Esophagus mucosa (tissue), 1 donor: Measurements from ENCODE around the gene MXD3. TPM values are rescaled to one million over a fixed set of nuclear protein-coding genes. Genes with fewer than 3 reads are reported as not detected.

ENCODE experiments used
- ATAC-seq: fragments of 200-7000 bp; cut with Tn5 transposase; one replicate; pipeline ENCODE4 v1.9.1; 2020
- total RNA-seq: library from RNA; stranded (reverse); gene quantifications from one replicate; pipeline ENCODE4 v1.2.4, GENCODE V29; 2023
- donor health status: DM: yes; HTN: yes; CAD: no.

Gene MXD3
- total RNA-seq, 1 donor from 2014 or later, result 7.8 TPM

DNA sequence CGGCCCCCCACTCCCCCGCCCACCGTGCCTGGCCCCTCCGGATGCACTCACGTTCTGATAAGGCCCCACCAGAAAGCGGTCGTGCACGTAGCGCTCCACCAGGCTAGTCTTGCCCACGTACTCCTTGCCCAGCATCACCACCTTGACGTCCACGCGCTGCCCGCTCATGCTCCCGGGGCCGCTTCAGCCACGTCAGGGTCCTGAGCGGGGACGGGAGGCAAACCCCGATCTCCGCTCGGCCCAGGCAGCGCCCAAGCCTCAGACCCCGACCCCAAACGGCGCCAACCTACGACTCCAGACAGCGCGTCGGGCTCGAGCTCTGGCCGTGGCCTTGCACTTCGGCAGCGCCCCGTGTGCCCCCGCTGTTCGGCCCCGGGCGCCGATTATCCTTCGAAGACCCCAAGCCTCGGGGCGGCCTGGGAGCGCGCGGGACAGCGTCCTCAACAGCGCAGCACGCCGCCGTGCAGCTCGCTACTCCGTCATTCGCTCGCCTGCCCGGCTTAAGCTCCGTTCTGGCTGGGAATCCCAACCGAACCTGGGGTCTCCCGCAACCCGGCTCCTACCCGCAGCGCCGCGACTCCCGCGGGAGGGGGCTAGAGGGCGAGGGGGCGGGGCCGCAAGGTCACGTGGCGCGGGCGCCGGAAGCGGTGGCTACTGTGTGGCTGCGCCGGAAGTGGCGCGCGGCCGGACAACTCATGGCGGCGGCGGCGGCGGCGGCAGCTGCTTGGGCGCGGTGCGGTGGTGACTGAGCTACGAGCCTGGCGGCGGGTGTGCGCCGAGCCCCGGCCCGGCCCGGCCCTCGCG lies 8.4 kb downstream of the MXD3 start, which contains the start of the genes PRELID1 and RAB24:
Gene PRELID1 (plus strand): TSS at position 679 of the 804 bp plus-strand sequence. CDS start 187 bp downstream, outside the sequence.
Gene RAB24 (minus strand): TSS at position 599 of the 804 bp plus-strand sequence. CDS start 431 bp downstream, at position 168.
- peak; percentile 51 for ATAC-seq

DNA sequence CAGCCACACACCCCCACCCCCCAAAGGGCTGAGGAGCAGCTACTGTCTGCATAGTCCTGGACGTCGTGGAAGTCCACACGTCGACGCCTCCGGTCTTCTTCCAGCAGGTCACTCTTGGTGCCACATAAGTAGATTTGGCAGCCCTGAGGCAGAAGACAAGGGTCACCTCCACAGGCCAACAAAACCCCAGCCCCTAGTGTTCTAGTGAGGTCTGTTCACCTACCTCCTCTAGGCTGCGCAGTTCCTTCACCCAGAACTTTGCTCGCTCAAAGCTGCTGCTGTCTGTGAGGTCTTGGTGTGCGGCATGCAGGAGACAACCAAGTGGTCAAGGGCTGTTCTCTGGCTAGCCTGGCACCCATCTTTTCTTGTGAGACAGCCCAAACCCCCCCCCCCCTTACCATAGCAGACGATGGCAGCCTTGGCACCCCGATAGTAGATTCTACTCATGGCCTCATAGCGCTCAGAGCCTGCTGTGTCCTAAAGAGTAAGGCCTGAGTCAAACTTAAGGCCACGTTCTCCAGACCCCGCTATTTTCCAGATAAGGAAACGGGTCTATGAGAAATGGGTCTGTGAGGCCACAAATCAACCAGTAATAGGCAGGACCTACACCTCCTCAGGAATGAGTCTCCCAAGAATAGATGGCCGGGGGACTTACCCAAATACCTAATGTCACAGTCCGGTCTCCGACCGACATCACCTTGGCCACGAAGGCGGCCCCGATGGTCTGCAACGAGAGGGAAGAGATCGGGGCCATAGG lies 9.2 kb downstream of the MXD3 start:
- no peak for ATAC-seq

DNA sequence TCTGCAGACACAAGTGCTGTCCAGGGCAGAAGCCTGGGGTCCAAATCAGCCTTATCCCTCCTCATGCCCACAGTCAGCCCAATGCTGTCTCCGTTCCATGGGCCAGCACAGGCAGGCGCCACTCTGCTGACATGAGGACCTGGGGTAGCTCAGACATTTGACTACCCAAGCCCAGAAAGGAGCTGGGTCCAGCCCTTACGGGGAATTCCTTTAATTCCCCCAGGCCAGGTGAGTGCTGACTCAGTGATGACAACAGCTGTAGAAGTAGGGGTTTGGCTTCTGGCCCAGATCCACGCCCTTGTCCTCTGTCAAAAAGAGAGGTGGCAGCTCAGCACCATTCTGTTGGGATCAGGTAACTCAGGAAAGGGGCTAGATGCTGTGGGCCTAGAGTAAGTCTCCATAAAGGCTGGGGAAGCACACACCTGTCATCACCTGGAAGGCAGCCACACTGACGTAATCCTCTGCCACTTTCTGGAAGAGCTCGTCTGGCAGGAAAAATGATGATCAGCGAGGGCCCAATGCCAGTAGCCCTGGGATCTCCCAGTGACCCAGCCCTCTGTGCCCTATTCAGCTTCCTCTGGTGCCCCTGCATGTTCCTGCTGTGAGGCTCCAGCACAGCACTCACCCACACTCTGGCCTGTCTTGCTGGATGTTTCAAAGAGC lies 10.1 kb downstream of the MXD3 start:
- peak; percentile 75 for ATAC-seq

DNA sequence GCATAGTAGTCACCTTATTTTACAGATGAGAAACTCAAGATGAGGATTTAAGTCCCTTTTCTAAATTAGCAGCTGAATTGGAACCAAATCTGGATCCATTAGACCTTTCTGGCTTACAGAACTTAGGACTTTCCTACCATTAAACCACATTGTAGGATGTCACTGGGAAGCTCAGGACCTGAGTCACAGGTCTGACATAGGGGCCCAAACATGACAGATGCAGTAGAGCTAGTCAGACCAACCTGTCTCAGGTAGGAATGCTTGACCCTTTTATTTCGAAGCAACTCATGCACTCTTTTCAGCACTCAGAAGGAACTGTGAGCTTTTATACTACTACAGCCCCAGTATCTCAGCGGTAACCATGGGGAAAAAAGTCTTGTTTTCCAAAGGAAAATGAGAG lies 10.7 kb downstream of the MXD3 start:
- peak; percentile 24 for ATAC-seq

DNA sequence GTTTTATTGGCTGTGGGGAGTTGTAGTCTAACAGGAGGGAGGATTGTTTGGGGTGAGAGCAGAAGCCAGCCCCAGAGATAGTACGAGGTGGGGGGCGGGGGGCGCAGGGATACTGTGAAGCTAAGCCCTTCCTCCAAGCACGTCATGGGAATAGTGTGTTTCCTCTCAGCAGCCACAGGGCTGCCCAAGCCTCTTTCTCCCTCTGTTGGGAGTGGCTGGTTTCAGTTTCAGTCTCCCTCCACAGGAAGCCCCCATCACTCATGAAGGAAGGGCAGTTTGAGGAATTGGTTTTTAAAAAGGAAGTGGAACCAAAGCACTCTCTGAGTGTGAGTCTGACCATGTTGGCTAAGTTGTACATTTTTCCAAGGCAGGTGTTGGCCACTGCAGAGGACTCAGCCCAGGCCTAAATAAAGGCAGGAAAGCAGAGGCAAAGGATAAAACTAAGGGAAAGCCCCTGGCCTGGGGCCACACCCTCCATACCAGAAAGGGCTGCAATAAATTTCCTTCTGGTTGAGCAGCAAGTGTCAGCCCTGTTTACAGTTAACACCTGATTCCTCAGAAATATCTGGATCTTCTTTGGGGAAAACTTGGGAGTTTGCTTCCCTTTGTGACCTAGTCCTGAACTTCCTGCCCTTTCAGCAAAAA lies 11.3 kb downstream of the MXD3 start:
- peak; percentile 13 for ATAC-seq

DNA sequence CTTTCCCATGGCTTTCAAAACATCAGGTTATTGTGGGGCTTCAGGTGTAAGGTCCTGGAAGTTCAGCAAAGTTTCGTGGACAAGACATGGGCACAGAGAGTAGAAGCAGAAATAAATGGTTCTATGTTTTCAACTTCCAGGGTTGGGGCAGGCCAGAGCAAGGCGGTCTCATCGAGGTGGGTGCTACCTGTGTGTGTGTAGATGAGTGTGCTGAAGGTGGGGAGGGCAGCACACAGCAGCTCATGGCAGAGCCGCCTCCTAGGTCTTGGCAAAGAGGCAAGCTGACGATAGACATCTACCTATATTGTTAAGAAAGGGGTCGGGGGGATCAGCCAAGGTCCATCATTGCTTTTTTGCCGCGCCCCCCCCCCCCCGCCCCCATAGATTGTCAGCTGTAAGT lies 12.0 kb downstream of the MXD3 start:
- ATAC-seq, result no peak

DNA sequence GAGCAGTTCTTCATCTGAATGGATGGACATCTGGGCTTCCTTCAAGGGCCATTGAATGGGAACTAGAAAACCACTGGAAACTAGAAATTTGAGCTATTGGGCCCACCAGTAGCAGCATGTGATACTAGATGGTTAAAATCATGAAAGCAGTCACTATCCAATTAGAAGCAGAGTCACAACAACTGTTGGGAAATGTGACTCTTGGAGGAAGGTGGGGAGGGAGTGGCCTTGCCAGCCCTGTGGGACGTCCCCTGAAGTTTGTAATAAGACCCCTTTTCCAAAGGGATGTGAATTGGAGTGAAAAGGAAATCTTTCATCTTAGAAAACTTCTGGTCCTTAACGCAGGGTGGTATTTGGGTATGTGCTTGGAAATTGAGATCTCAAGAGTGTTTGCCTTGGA lies 13.8 kb downstream of the MXD3 start:
- ATAC-seq, result no peak

DNA sequence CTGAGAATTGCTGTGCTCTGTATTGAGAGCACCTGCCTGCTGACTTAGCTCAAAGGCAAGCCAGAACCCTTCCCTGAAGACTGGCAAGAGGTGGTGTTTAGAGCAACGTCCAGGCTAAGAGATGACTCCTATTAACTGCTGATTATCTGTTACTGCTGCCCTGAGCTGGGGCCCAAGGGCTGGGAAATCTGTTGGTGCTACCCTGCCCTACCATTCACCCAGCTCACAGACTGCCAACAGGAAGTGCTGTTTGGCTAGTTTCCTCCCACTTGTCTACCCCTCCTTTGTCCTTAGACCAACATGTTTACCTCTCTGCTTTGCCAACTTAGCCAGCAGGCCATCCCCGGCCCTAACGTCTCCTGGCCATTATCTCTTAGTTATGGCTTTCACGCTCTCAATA lies 15.1 kb downstream of the MXD3 start:
- no peak for ATAC-seq

DNA sequence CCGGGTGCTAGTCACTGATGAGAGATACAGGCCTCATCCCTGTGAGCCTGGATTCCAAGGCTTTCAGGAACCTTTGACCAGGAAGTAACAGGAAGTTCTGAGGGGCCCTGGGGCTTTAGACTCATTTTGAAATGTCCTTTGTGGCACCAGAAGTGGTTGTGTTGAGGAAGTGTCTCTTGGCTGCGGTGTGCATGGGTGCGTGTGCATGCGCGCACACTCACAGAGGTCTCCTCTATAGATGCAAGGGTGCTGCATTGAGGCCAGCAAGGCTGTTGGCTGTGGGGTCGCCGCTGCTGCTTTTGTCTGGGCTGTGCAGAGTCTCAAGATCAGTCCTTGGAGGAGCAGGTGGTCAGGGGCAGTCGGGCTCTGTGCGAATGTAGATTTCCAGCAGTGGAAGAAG lies 15.8 kb downstream of the MXD3 start:
- no peak for ATAC-seq

DNA sequence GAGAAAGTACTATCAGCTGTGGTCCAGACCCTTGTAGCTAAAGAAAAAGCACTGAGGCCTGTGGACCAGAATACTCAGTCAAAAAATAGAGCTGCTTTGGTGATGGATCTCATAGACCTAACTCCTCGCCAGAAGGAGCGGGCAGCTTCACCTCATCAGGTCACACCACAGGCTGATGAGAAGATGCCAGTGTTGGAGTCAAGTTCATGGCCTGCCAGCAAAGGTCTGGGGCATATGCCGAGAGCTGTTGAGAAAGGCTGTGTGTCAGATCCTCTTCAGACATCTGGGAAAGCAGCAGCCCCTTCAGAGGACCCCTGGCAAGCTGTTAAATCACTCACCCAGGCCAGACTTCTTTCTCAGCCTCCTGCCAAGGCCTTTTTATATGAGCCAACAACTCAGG lies 17.1 kb downstream of the MXD3 start:
- no peak for ATAC-seq

DNA sequence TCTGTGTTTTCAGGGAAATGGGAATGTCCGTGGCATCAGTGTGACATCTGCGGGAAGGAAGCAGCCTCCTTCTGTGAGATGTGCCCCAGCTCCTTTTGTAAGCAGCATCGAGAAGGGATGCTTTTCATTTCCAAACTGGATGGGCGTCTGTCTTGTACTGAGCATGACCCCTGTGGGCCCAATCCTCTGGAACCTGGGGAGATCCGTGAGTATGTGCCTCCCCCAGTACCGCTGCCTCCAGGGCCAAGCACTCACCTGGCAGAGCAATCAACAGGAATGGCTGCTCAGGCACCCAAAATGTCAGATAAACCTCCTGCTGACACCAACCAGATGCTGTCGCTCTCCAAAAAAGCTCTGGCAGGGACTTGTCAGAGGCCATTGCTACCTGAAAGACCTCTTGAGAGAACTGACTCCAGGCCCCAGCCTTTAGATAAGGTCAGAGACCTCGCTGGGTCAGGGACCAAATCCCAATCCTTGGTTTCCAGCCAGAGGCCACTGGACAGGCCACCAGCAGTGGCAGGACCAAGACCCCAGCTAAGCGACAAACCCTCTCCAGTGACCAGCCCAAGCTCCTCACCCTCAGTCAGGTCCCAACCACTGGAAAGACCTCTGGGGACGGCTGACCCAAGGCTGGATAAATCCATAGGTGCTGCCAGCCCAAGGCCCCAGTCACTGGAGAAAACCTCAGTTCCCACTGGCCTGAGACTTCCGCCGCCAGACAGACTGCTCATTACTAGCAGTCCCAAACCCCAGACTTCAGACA lies 17.7 kb downstream of the MXD3 start:
- ATAC-seq, result no peak

DNA sequence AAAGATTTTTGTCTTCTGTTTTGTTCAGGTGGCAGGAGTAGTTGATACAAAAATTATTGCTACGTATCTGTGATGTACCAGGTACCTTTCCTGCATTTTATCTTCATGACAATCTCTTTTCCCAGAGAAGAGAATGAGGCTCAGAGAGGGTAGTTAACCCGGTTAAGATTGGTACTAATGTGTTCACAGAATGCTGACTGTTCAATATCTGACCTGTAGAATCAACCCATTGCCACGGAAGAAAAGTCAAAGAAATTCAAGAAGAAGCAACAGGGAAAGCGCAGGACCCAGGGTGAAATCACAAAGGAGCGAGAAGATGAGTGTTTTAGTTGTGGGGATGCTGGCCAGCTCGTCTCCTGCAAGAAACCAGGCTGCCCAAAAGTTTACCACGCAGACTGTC lies 20.0 kb downstream of the MXD3 start:
- ATAC-seq, result no peak

DNA sequence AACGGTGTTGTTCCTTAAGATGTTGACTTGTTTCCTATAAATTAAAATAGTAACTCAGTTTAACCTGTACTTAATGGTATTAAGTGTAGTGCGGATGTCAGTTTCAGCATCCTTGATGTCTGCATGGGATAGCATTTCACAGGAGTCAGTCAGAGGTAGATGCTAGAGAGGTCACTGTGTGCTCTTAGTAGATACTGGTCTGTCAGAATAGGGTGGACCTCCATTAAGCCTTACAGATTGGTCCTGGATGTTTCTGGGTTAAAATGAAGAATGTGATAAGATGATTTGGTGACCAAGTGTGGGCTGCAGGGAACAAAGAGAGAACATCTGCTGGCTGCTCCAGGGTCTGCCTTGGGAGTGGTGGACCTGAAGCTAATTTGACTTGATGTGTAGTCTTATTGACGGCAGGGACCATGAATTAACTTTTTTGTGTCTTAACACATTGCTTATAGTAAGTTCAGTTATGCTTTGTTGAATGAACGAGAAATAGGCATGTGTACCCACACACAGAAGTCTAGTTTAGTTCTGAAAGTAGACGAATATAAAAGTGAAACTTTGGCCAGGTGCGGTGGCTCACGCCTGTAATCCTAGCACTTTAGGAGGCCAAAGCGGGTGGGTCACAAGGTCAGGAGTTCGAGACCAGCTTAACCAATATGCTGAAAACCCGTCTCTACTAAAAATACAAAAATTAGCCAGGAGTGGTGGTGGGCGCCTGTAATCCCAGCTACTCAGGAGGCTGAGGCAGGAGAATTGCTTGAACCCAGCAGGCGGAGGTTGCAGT lies 20.7 kb downstream of the MXD3 start:
- no peak for ATAC-seq

DNA sequence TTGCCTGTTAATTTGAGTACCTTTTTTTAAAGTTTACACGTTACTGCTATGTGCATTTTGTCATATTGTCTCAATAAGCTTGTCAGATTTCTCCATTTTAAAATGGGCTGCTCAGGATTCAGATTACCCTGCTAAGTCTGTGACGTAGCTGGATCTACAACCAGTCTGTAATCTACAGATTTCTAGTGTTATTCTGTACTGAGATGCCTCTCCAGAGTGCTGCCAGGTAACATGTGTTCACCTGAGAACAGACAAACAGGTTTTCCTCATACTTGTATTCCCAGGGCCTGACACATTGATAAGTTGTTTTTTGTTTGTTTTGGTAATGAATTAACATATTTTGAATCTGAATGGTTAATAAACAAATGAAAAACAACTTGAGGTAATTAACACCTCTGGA lies 23.5 kb downstream of the MXD3 start:
- ATAC-seq, result no peak

DNA sequence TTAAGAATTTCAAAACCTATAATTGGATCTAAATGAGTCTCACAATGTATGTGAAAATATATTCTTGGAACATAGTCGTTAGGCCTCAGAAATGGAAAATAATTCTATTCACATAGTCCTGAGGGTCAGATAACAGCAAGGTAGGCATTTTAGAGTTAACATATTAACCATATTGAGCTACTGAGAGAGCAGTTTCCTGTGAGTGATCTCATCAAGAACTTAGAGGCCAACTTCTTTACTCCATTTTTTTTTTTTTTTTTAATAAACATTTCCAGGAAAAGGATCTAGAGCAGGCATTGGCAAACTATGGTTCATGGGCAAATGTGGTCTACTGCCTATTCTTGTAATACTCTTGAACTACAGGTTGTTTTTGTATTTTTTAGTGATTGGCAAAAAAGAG lies 34.8 kb downstream of the MXD3 start:
- no peak for ATAC-seq

DNA sequence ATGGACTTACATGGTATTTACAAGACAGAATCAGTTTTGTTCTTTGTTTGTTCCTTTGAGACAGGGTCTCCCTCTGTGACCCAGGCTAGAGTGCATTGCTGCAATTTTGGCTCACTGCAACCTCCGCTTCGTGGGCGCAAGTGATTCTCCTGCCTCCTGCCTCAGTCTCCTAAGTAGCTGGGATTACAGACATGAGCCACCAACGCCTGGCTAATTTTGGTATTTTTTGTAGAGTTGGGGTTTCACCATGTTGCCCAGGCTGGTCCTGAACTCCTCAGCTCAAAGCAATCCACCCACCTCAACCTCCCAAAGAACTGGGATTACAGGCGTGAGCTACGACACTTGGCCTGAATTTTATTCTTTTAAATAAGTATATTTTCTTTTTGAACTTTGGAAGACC lies 35.8 kb downstream of the MXD3 start:
- ATAC-seq, result no peak

DNA sequence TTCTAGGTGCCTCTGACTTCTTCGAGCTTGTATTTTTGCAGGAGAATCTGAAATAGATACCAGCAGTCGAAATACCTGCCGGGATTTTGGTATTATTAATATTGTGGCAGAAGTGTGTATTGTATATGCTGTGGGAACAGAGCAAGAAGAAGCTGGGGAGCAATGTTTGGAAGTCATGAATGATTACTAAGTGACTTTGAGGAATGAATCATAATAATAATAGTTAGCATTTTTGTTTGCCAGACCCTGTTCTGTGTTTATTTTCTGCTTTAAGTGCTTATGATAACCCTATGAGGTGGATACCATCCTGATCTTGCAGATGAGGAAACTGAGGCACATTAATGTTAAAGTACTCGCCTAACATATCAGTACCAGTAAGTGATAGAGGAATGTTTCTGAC lies 40.6 kb downstream of the MXD3 start:
- ATAC-seq, result no peak

DNA sequence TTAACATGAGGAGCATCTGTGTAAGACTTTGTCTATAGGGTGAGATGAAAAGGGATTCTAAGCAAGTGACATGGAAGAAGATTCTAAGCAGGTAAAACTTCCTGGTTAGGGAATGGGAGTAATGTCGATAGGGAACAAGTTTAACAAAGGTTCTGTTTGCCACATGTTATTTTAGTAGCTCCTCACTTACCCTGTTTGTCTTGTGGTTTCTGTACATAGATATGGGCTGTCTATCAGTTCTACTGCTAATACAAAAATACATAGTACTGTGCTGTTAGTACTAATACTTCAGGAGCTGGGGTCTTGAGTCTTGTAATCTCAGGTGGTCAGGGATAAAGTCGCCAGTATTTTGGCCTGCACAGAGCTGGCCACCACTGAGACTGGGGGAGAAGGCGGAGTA lies 41.0 kb downstream of the MXD3 start:
- no peak for ATAC-seq

DNA sequence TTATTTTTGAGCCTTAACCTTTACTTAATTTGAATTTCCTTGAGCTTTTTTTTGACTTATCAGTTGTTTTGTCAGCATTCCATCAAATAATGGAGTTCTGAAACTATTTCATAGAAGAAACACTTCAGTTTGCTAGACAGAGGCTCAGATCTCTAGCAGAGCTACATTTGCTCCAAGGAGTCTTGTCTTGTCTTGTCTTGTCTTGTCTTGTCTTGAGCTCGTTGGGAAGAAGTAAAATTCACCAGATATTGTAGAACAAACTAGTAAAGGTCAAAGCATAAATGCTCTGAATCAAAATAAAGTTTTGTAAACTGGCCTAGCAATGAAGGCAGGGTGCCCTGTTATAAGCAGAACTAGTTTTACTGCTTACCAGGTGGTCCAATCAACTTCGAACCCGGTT lies 41.7 kb downstream of the MXD3 start:
- ATAC-seq, result peak; percentile 51

DNA sequence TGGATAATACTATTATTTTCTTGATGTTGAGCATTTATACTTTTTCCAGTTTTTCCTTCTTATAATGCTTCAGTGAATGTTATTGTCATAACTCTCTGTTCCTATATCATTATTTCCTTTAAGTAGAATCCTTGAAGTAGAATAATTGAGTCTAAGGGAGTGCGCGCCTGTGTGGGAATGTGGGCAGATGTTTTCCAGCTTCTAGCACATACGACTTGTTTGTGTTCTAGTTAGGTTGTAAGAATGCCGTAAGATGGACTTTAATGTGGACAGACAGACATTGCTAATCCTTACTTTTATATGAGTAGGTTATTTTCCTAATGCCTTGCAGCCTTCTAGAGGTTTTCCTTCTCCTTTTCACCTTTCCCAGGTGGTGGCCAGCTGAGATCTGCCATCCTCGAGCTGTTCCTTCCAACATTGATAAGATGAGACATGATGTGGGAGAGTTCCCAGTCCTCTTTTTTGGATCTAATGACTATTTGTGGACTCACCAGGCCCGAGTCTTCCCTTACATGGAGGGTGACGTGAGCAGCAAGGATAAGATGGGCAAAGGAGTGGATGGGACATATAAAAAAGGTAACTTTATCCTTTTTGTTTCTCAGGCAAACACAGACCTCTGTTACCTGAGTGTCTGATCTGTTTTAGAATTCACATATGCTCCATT lies 42.3 kb downstream of the MXD3 start:
- no peak for ATAC-seq

DNA sequence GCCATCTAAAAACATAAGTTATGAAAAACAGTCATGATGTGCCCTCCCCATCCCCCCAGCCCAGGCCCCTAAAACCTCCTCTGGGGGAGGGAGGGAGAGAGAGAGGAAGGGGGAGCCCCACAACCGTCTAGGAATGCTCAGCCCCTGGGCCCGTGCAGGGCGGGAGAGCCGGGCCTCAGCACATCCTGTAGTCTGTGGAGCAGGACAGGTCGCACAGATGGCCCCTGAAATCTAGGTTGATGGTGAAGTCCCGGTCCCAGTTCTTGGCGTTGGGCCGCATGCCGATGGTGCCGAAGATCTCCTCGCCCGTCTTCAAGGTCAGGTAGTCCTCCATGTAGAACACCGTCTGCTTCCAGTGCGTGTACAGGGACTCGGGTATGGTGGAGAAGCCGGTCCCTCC lies 46.3 kb downstream of the MXD3 start:
- ATAC-seq, result no peak
